Epithelial cell of proximal tubule (primary cell): Measurements from ENCODE around the gene GINS1. TPM values are rescaled to one million over a fixed set of nuclear protein-coding genes. Genes with fewer than 3 reads are reported as not detected.
A peak's percentile ranks its signal among the peaks of the same experiment; 100 is the strongest.
"Not testable (repeated sequence)": the region's sequence is repeated elsewhere in the genome, so short reads cannot be mapped to it uniquely, and the experiment has no call there.

Experiments used
- DNase-seq: peaks from one replicate; pipeline ENCODE4 v3.0.0-alpha.2; 2011; ENCODE audit warnings: low read depth
- H3K4me3 ChIP-seq: 2 replicates; pipeline ENCODE4 v1.5.1; 2011; ENCODE audit warnings: low read depth, mild to moderate bottlenecking, low read length
- total RNA-seq: library from RNA; depleted of rRNA; stranded (reverse); fragments of >200 nt; gene quantifications from 2 replicates; pipeline ENCODE4 v1.2.3, GENCODE V29; 2015
- TF ChIP-seq, protein P1 (sequence below): conservative IDR thresholded peaks from 2 replicates; pipeline ENCODE4 v1.5.1; 2012; ENCODE audit warnings: low read depth, mild to moderate bottlenecking, low read length

The GINS1 gene
- total RNA-seq, 1 donor from 2014 or later, result 34.9 TPM

DNA sequence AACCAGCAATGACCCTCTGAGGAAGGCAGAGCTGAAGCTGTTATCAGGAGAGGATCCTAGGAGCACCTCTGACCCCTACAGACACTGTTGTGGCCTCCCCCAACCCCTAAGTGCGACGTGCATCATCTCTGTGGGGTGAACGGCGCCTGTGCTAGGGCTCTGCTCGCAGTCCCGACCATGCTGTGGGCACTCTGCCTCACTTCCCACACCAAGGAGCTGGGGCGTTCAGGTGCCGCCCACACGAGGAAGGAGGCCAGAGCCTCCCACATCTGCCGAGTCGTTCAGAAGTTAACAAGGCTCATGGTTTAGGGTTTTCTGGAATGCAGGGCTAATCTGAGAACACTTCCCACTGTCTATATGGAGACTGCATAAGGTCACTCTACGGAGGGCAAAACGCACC, 62.1 kb downstream of the GINS1 start:
- TF ChIP-seq, protein P1, sequence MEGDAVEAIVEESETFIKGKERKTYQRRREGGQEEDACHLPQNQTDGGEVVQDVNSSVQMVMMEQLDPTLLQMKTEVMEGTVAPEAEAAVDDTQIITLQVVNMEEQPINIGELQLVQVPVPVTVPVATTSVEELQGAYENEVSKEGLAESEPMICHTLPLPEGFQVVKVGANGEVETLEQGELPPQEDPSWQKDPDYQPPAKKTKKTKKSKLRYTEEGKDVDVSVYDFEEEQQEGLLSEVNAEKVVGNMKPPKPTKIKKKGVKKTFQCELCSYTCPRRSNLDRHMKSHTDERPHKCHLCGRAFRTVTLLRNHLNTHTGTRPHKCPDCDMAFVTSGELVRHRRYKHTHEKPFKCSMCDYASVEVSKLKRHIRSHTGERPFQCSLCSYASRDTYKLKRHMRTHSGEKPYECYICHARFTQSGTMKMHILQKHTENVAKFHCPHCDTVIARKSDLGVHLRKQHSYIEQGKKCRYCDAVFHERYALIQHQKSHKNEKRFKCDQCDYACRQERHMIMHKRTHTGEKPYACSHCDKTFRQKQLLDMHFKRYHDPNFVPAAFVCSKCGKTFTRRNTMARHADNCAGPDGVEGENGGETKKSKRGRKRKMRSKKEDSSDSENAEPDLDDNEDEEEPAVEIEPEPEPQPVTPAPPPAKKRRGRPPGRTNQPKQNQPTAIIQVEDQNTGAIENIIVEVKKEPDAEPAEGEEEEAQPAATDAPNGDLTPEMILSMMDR, result no peak
- no peak for DNase-seq

DNA sequence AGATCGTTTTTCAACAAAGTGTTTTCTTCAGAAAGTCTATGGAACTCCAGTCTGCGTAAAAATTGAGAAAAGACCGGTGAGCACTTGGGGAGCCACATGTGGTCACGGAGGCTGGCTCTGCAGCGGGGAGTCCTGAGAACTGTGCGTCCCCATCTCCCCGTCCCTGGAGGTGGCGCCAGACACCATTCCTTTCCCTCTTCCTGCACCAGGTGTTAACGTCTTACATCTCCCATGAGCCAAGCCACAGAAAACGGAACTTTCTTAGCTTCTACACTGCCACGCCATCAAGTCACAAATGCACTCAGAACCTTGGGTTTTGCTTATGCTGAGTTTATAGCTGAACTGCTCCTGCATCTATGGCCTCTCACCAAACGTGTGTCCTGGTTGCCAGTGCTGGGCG, 62.6 kb downstream of the GINS1 start:
- H3K4me3 ChIP-seq, result no peak overlapping the region
- DNase-seq, result no peak
- TF ChIP-seq, protein P1, result peak; percentile 50

More for the DNA sequence above, 62.1 kb downstream of the GINS1 start:
- no peak overlapping the region for H3K4me3 ChIP-seq

GRCh38 chr20:25471020-25471419, 63.5 kb downstream of the GINS1 start:
- TF ChIP-seq, protein P1, result no peak
- no peak for DNase-seq
- no peak overlapping the region for H3K4me3 ChIP-seq

GRCh38 chr20:25473297-25473696, 65.8 kb downstream of the GINS1 start:
- not testable (repeated sequence) for H3K4me3 ChIP-seq, DNase-seq

- H3K4me3 ChIP-seq, result no peak overlapping the region
- DNase-seq, result no peak
- TF ChIP-seq, protein P1, result no peak
These were observed 68.9 kb downstream of the GINS1 start for GRCh38 chr20:25476106-25477013.

DNA sequence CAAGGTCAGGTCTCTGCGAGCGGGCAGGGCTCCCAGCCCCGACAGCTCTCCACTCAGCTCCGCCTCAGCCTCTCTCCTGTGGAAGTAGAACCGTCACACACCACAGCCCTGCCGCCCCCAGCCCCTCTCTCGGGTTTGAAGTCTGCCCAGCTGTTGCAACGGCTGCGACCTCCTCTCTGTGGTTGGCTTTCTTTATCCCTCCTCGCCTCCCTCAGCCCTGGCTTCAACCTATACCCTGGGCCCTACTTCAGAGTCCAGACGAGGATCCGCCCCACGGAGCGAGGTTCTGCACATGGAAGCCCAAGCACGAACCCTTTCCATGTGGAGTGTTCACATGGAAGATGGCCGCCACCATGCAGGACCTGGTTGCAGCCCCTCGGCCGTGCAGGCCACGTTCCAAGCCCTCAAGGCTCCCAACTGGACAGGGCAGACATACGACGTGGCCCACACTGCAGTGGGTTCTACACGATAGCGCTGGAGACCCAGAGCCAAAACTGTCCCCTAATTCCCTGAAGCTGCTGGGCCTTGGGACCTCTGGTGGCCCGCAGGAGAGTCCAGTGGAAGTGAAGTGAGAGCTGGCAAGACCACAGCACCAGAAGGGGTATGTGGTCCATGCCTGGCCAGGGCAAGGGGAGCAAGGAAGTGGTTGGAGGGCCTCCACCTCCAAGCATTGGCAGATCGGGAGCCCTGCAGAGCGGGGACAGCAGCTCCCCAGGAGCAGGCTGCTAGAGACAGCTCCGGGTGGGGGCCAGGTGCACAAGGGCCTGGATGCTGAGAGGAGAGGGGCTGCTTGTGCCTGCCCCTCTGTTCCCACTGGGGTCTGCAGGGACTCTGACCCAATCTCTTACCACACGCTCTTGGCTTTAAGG, 69.8 kb downstream of the GINS1 start:
- DNase-seq, result no peak
- TF ChIP-seq, protein P1, result no peak
- H3K4me3 ChIP-seq, result no peak overlapping the region

DNA sequence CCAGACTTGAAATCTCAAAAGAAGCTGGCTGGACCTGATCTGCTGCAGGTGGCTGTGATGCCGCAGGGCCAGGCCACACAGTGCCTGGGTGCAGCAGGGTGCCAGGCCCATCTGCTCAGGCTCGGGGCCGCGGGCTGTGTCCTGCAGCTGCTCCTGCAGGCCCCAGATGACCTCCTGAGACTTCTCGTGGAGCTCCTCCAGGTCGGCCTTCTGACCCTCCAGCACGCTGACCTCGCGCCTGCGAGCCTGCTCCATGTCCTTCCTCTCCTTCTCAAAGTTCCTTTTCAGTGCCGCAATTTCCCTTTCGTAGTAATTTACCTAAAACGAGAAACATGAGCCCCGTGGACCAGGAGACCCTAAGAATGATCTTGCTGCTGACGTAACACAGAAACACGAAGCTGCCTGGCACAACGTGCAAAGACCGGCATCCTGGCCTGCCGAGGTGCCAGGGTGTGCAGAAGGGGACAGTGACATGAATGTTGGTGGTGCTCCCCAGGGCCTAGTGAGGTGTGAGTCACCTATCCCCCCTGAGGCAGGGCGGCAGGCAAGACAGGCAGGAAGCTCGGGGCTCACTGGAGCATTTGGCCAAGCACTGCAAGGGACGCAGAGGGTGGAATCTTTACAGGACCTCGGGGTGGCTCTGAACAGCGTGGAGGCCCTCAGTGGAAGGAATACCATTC, 71.6 kb downstream of the GINS1 start:
- DNase-seq, result no peak
- H3K4me3 ChIP-seq, result no peak overlapping the region
- TF ChIP-seq, protein P1, result no peak
